BJ (cell line): Measurements from ENCODE around the gene CALM3. TPM values are rescaled to one million over a fixed set of nuclear protein-coding genes. Genes with fewer than 3 reads are reported as not detected.

Experiments used
- CTCF ChIA-PET: fragments of 350-600 bp; formaldehyde crosslinking; extraction: SDS; loops from one replicate; lab custom pipeline; 2021; ENCODE audit warnings: antibody characterized with exemption, inconsistent platforms; lab: Yijun Ruan, JAX
- POLR2A ChIA-PET: fragments of 300-600 bp; sonication (Branson Sonifier 250); formaldehyde crosslinking; extraction: SDS; loops from one replicate; lab custom pipeline; 2021; ENCODE audit warnings: antibody characterized with exemption; lab: Charles Lee
- DNase-seq: peaks from one replicate; pipeline ENCODE4 v3.0.0-alpha.2; 2011; ENCODE audit warnings: low read depth
- H3K27me3 ChIP-seq: 2 replicates; pipeline ENCODE4 v1.6.0; 2011; ENCODE audit warnings: low read length; ENCODE audit not compliant: control insufficient read depth, insufficient read depth
- H3K36me3 ChIP-seq: 2 replicates; pipeline ENCODE4 v1.5.1; 2011; ENCODE audit warnings: low read length; ENCODE audit not compliant: control insufficient read depth, insufficient read depth
- H3K4me3 ChIP-seq: 2 replicates; pipeline ENCODE4 v1.5.1; 2011; ENCODE audit warnings: low read depth, mild to moderate bottlenecking, control low read depth, low read length
- CTCF ChIP-seq: IDR thresholded peaks from 2 replicates; pipeline ENCODE4 v1.5.1; 2011; ENCODE audit warnings: low read depth, mild to moderate bottlenecking, control low read depth, inconsistent platforms, low read length, moderate library complexity; ENCODE audit not compliant: insufficient read depth
- polyA plus RNA-seq: library from polyadenylated mRNA; depleted of rRNA; stranded (reverse); fragments of >200 nt; gene quantifications from 2 replicates; pipeline ENCODE4 v1.2.3, GENCODE V29; 2011

The CALM3 gene
- polyA plus RNA-seq, 1 experiment = 516 TPM

GRCh38 chr19:46648961-46649960, 48.1 kb downstream of the CALM3 start:
- Histone ChIP-seq H3K4me3 (no peak overlapping the region), H3K36me3 (no peaks in the 10 kb centered on the region; the same call in 1 of the 2 replicates), H3K27me3 (no peaks in the 10 kb centered on the region)
- TF ChIP-seq CTCF = no peak
- POLR2A ChIA-PET = no interaction called here
- CTCF ChIA-PET = interaction anchor here (0.7 kb wide), 1 partner anchor 39 kb away, joined by 4 read pairs; no protein-coding TSS in a partner anchor
- DNase-seq = no peak

GRCh38 chr19:46650445-46650844, 49.3 kb downstream of the CALM3 start:
- Histone ChIP-seq H3K27me3 (no peaks in the 10 kb centered on the region), H3K36me3 (no peaks in the 10 kb centered on the region; the same call in 1 of the 2 replicates), H3K4me3 (no peak overlapping the region)
- DNase-seq = no peak
- CTCF ChIA-PET = interaction anchor here (1.2 kb wide), 1 partner anchor 9 kb away, joined by 4 read pairs; no protein-coding TSS in a partner anchor
- TF ChIP-seq CTCF = no peak
- POLR2A ChIA-PET = no interaction called here

GRCh38 chr19:46654621-46655152, 53.6 kb downstream of the CALM3 start:
- H3K36me3 ChIP-seq = no peaks in the 10 kb centered on the region; the same call in 1 of the 2 replicates
- no peak for DNase-seq

GRCh38 chr19:46656541-46656940, 55.4 kb downstream of the CALM3 start:
- H3K27me3 ChIP-seq = no peaks in the 10 kb centered on the region
- no peak for DNase-seq
- ChIA-PET CTCF (interaction anchor here (0.6 to 11.4 kb wide), 5 partner anchors 12 to 207 kb away, joined by 3 to 347 read pairs (median 4); partner anchors contain the start of genes CALM3 and GNG8), POLR2A (no interaction called here)
- TF ChIP-seq CTCF = no peak
- H3K4me3 ChIP-seq = no peak overlapping the region
- no peaks in the 10 kb centered on the region; the same call in 1 of the 2 replicates for H3K36me3 ChIP-seq

More at GRCh38 chr19:46654621-46655152, 53.6 kb downstream of the CALM3 start:
- POLR2A ChIA-PET = no interaction called here
- H3K4me3 ChIP-seq = no peak overlapping the region
- H3K27me3 ChIP-seq = no peaks in the 10 kb centered on the region
- CTCF ChIA-PET = interaction anchor here (1.5 to 11.4 kb wide), 2 partner anchors 15 to 44 kb away, joined by 6 to 347 read pairs; partner anchors contain the start of gene CALM3
- TF ChIP-seq CTCF = no peak
